Uterus (tissue), 2 donors: ENCODE measurements around the gene ATP10A.

ENCODE experiments used
- POLR2A ChIP-seq, 2 donors: fragments of 450-650 bp; IDR thresholded peaks; one replicate each; pipeline ENCODE4 v1.6.1; 2016; ENCODE audit warnings: antibody characterized with exemption in 2 of 2, mild to moderate bottlenecking in 1 of 2, moderate library complexity in 1 of 2
- TF ChIP-seq, protein P1 (sequence below), 4 experiments: fragments of 200-600 bp in 2 of 4; fragments of 450-650 bp in 2 of 4; sonication (generic) in 2 of 4; IDR thresholded peaks; one replicate each; pipeline ENCODE4 v1.5.1; 2016 to 2019; ENCODE audit warnings: antibody characterized with exemption in 4 of 4, mild to moderate bottlenecking in 2 of 4, moderate library complexity in 1 of 4

DNA sequence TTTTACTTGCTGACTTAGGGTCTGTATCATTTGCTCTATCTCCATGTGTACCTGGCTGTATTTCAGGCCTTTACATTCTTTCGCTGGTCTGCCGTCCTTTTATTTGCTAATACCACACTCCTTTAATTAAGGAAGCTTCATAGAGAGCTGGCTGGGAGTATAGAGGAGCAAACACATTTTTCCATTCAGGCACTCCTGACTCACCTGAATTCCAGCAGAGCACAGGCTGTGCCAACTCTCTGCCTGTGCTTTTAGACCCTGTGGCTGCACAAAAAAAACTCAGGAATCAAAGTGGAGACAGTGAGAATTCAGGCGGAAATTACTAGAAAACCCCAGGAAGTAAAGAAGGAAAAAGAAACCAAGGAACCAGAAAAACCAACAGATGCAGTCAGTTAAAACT, 29.0 kb upstream of the ATP10A start:
- no peak for TF ChIP-seq POLR2A (IDR thresholded peaks at IDR 0.05)
- TF ChIP-seq, protein P1, sequence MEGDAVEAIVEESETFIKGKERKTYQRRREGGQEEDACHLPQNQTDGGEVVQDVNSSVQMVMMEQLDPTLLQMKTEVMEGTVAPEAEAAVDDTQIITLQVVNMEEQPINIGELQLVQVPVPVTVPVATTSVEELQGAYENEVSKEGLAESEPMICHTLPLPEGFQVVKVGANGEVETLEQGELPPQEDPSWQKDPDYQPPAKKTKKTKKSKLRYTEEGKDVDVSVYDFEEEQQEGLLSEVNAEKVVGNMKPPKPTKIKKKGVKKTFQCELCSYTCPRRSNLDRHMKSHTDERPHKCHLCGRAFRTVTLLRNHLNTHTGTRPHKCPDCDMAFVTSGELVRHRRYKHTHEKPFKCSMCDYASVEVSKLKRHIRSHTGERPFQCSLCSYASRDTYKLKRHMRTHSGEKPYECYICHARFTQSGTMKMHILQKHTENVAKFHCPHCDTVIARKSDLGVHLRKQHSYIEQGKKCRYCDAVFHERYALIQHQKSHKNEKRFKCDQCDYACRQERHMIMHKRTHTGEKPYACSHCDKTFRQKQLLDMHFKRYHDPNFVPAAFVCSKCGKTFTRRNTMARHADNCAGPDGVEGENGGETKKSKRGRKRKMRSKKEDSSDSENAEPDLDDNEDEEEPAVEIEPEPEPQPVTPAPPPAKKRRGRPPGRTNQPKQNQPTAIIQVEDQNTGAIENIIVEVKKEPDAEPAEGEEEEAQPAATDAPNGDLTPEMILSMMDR (IDR thresholded peaks at IDR 0.05), result no peak
